Mammary epithelial cell (primary cell): ENCODE results near the gene BCR.

Source experiments
- CTCF ChIP-seq, 2 donors: IDR thresholded peaks in 1 of 2; conservative IDR thresholded peaks in 1 of 2; 2 replicates each; pipeline ENCODE4 v1.5.1; 2011 to 2012; ENCODE audit warnings: inconsistent platforms in 2 of 2, low read length in 2 of 2, mild to moderate bottlenecking in 2 of 2, control low read depth in 1 of 2, low read depth in 1 of 2; ENCODE audit not compliant: insufficient read depth in 1 of 2; ENCODE audit errors: extremely low read depth in 1 of 2
- EZH2 ChIP-seq: IDR thresholded peaks from 2 replicates; pipeline ENCODE4 v1.6.1; 2012; ENCODE audit warnings: low read length, inconsistent platforms, borderline replicate concordance

DNA sequence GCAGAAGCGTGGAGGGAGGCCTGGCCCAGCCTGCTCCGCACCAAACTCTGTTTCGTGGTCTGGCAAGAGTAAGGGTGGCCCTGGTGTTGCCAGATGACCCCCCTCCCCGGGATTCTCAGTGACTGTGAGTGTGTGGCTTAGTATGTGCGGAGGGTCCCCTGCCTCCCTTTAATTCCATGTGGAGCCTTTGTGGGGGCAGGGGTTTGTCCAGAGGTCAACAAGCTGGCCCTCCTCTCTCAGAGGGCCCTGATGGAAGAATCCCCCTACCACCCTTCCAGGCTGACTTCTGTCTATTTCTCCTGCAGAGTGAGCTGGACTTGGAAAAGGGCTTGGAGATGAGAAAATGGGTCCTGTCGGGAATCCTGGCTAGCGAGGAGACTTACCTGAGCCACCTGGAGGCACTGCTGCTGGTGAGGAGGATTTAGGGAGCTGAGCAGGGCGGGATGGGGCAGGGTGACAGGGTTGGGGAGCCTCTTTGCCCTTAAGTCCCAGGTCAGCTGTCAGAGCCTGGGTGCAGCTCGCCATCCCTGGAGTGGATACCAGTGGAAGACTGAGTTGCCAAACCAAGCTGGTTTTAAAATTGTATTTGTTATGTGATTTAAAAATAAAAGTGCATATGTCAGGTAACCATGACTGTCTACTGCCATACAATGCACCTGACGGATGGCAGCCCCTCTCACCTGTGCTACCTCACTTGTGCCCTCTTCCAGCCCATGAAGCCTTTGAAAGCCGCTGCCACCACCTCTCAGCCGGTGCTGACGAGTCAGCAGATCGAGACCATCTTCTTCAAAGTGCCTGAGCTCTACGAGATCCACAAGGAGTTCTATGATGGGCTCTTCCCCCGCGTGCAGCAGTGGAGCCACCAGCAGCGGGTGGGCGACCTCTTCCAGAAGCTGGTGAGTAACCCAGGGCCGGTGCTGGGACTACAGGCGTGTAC lies 80.6 kb downstream of the BCR start:
- TF ChIP-seq CTCF (conservative IDR thresholded peaks at IDR 0.05 in 1 of 2, IDR thresholded peaks at IDR 0.05 in 1 of 2; ENCODE audit: extremely low read depth in 1 of 2, insufficient read depth in 1 of 2, low read depth in 1 of 2, low read length in 2 of 2) (no peak), EZH2 (no peak)
